T-helper 1 cell treated with Interleukin-12 subunit alpha and Interleukin-12 subunit beta and Interleukin-4 antibody, amounts not matched to agents 30 ng/mL and 1 ng/mL, for 36 hours (primary cell): ENCODE measurements around the gene EPHA3. TPM values are rescaled to one million over a fixed set of nuclear protein-coding genes. Genes with fewer than 3 reads are reported as not detected.

Experiments
- intact Hi-C: fragments of 100-400 bp; cut with micrococcal nuclease; formaldehyde crosslinking; loops from one replicate; pipeline ENCODE4 v1.15.1; 2024
- total RNA-seq: library from RNA; stranded (reverse); gene quantifications from 2 replicates; pipeline ENCODE4 v1.2.3, GENCODE V29; 2022

EPHA3 gene
- total RNA-seq, 1 donor from 2014 or later: not detected

- intact Hi-C loops: no loop called here
Observed at GRCh38 chr3:89227634-89228033, 120.2 kb downstream of the EPHA3 start.

GRCh38 chr3:89232155-89232554, 124.7 kb downstream of the EPHA3 start:
- intact Hi-C loops: no loop called here

- intact Hi-C loops: no loop called here
Observed at GRCh38 chr3:89234620-89235019, 127.2 kb downstream of the EPHA3 start.

GRCh38 chr3:89238846-89239245, 131.4 kb downstream of the EPHA3 start:
- intact Hi-C loops: no loop called here

- intact Hi-C loops: no loop called here
Observed at GRCh38 chr3:89239774-89240173, 132.4 kb downstream of the EPHA3 start.

- intact Hi-C loops: no loop called here
Observed at GRCh38 chr3:89245612-89246011, 138.2 kb downstream of the EPHA3 start.

GRCh38 chr3:89246326-89246725, 138.9 kb downstream of the EPHA3 start:
- intact Hi-C loops: no loop called here

- intact Hi-C loops: no loop called here
Observed at GRCh38 chr3:89250742-89251141, 143.3 kb downstream of the EPHA3 start.

- intact Hi-C loops: no loop called here
Observed at GRCh38 chr3:89252016-89252415, 144.6 kb downstream of the EPHA3 start.

GRCh38 chr3:89252860-89253259, 145.4 kb downstream of the EPHA3 start:
- intact Hi-C loops: no loop called here

- intact Hi-C loops: no loop called here
Observed at GRCh38 chr3:89256395-89256794, 149.0 kb downstream of the EPHA3 start.

GRCh38 chr3:89256882-89257281, 149.5 kb downstream of the EPHA3 start:
- intact Hi-C loops: no loop called here

- intact Hi-C loops: no loop called here
Observed at GRCh38 chr3:89260721-89261120, 153.3 kb downstream of the EPHA3 start.

GRCh38 chr3:89261673-89262072, 154.3 kb downstream of the EPHA3 start:
- intact Hi-C loops: no loop called here

GRCh38 chr3:89262309-89262929, 155.0 kb downstream of the EPHA3 start:
- intact Hi-C loops: no loop called here

GRCh38 chr3:89264037-89264560, 156.7 kb downstream of the EPHA3 start:
- intact Hi-C loops: no loop called here

GRCh38 chr3:89266074-89266473, 158.7 kb downstream of the EPHA3 start:
- intact Hi-C loops: no loop called here

GRCh38 chr3:89268059-89268458, 160.6 kb downstream of the EPHA3 start:
- intact Hi-C loops: no loop called here

- intact Hi-C loops: no loop called here
Observed at GRCh38 chr3:89270201-89270600, 162.8 kb downstream of the EPHA3 start.

GRCh38 chr3:89275001-89275400, 167.6 kb downstream of the EPHA3 start:
- intact Hi-C loops: no loop called here

GRCh38 chr3:89276116-89276515, 168.7 kb downstream of the EPHA3 start:
- intact Hi-C loops: no loop called here

GRCh38 chr3:89278302-89279025, 171.0 kb downstream of the EPHA3 start:
- intact Hi-C loops: no loop called here

GRCh38 chr3:89280301-89280700, 172.9 kb downstream of the EPHA3 start:
- intact Hi-C loops: no loop called here
